Endodermal cell (in vitro differentiated cells): ENCODE measurements around the gene ITGA11. TPM values are rescaled to one million over a fixed set of nuclear protein-coding genes. Genes with fewer than 3 reads are reported as not detected.

ENCODE experiments used
- DNase-seq: peaks from one replicate; pipeline ENCODE4 v3.0.0-alpha.2; 2017
- H3K27ac ChIP-seq: 2 replicates; pipeline ENCODE4 v1.5.1; 2013; ENCODE audit warnings: mild to moderate bottlenecking, low read depth, low read length, moderate library complexity
- H3K27me3 ChIP-seq: 2 replicates; pipeline ENCODE4 v1.6.1; 2013; ENCODE audit warnings: mild to moderate bottlenecking, low read length, moderate library complexity; ENCODE audit not compliant: insufficient read depth, control insufficient read depth, poor library complexity, severe bottlenecking
- H3K36me3 ChIP-seq: 2 replicates; pipeline ENCODE4 v1.7.0; 2013; ENCODE audit warnings: mild to moderate bottlenecking, low read length, moderate library complexity; ENCODE audit not compliant: control insufficient read depth, insufficient read depth
- H3K4me1 ChIP-seq: one replicate; pipeline ENCODE4 v1.7.0; 2013; ENCODE audit warnings: low read length; ENCODE audit not compliant: control insufficient read depth, insufficient read depth
- H3K4me3 ChIP-seq: 2 replicates; pipeline ENCODE4 v1.5.1; 2013; ENCODE audit warnings: mild to moderate bottlenecking, low read length, moderate library complexity
- H3K9ac ChIP-seq: 2 replicates; pipeline ENCODE4 v1.6.1; 2013; ENCODE audit warnings: mild to moderate bottlenecking, low read length, moderate library complexity; ENCODE audit not compliant: poor library complexity, severe bottlenecking; ENCODE audit errors: extremely low read depth
- H3K9me3 ChIP-seq: 2 replicates; pipeline ENCODE4 v1.6.1; 2013; ENCODE audit warnings: mild to moderate bottlenecking, low read length, moderate library complexity; ENCODE audit not compliant: control insufficient read depth
- H3K27ac Mint-ChIP-seq: 2 replicates; pipeline ENCODE4 v1.8.0; 2020; ENCODE audit warnings: mixed read lengths
- H3K27me3 Mint-ChIP-seq: 2 replicates; pipeline ENCODE4 v1.8.0; 2021; ENCODE audit warnings: mild to moderate bottlenecking, mixed read lengths; ENCODE audit not compliant: insufficient read depth
- H3K36me3 Mint-ChIP-seq: 2 replicates; pipeline ENCODE4 v1.8.0; 2020; ENCODE audit warnings: low read depth, mixed read lengths
- H3K4me1 Mint-ChIP-seq: 2 replicates; pipeline ENCODE4 v1.8.0; 2020; ENCODE audit warnings: mixed read lengths
- H3K4me3 Mint-ChIP-seq: 2 replicates; pipeline ENCODE4 v1.8.0; 2020; ENCODE audit warnings: mild to moderate bottlenecking, moderate library complexity, mixed read lengths
- H3K9me3 Mint-ChIP-seq: 2 replicates; pipeline ENCODE4 v1.8.0; 2020; ENCODE audit warnings: mild to moderate bottlenecking, mixed read lengths
- WGBS, 2 experiments: methylation state at CpG; one replicate each; pipeline versions ENCODE4 v1.1.5 to v1.1.7; 2013; ENCODE audit warnings: missing lambda C conversion rate in 2 of 2, mixed read lengths in 1 of 2; ENCODE audit not compliant: insufficient coverage in 1 of 2, insufficient read length in 1 of 2; 5-methylcytosine and 5-hydroxymethylcytosine counted together
- total RNA-seq, 2 donors: library from RNA; stranded (reverse); fragmentation: NEBNext Ultra II Directional in 1 of 2; extraction: Animal tissue kit (Norgen Biotek cat#: 25700) in 1 of 2; gene quantifications; 2 replicates in 1 of 2; 3 replicates in 1 of 2; pipeline ENCODE4 v1.2.1, GENCODE V29; 2021
- TF ChIP-seq, protein P1 (sequence below): fragments of 200-600 bp; sonication (generic); conservative IDR thresholded peaks from 2 replicates; pipeline ENCODE4 v1.5.0; 2021; ENCODE audit warnings: antibody characterized with exemption, mild to moderate bottlenecking

The ITGA11 gene
- total RNA-seq, 2 donors from 2014 or later: 0.35 to 1.4 TPM

DNA sequence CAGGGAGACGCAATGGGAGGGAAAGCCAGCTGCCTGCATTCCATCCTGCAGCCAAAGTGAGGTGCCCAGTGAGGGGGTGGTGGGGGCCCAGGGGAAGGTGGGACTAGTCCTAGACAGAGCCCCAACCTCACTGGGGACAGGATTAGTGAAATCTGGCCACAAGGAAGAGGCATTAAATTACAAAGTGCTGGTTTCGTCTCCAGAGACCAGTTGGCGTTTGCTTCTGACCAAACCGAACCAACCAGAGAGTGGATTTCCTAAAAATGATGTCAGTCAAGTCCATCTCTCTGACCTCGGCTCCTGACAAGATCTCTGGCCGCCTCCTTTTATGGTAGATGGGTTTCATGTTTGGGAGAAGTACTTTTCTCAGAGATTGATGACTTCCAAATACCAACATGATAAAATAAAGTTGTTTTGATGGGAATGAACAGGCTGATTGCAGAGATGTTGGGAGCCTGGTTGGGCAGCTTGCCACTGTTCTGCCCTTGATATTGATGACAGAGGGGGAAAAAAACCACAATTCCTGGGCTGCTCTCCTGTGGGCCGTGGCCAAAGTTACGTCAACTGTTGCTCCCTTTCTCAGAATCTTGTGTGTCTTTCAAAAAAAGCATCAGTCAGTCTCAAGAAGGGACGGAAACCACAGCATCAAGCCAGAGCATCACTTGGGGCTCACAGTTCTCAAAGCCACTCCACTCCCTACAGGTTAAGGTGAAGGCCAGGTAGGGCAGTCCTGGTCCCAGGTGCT is 24.6 kb downstream of the ITGA11 start:
- Mint-ChIP-seq H3K27me3 (peaks cover 10% of the 10 kb centered on the region), H3K27ac (no peak overlapping the region), H3K4me1 (no peaks in the 10 kb centered on the region), H3K9me3 (no peaks in the 10 kb centered on the region), H3K4me3 (no peak overlapping the region), H3K36me3 (no peaks in the 10 kb centered on the region)
- H3K27me3 ChIP-seq: no peaks in the 10 kb centered on the region
- no peak overlapping the region for H3K4me3 ChIP-seq
- H3K9me3 ChIP-seq: no peaks in the 10 kb centered on the region
- peak; percentile 24 for DNase-seq
- WGBS, 2 experiments: 90 to 97% methylated on average over 6 to 9 of the region's 9 CpGs
- H3K4me1 ChIP-seq: no peaks in the 10 kb centered on the region
- H3K27ac ChIP-seq: no peak overlapping the region
- H3K36me3 ChIP-seq: no peaks in the 10 kb centered on the region
- no peak overlapping the region for H3K9ac ChIP-seq
- TF ChIP-seq, protein P1, sequence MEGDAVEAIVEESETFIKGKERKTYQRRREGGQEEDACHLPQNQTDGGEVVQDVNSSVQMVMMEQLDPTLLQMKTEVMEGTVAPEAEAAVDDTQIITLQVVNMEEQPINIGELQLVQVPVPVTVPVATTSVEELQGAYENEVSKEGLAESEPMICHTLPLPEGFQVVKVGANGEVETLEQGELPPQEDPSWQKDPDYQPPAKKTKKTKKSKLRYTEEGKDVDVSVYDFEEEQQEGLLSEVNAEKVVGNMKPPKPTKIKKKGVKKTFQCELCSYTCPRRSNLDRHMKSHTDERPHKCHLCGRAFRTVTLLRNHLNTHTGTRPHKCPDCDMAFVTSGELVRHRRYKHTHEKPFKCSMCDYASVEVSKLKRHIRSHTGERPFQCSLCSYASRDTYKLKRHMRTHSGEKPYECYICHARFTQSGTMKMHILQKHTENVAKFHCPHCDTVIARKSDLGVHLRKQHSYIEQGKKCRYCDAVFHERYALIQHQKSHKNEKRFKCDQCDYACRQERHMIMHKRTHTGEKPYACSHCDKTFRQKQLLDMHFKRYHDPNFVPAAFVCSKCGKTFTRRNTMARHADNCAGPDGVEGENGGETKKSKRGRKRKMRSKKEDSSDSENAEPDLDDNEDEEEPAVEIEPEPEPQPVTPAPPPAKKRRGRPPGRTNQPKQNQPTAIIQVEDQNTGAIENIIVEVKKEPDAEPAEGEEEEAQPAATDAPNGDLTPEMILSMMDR: no peak

- TF ChIP-seq, protein P1: no peak
- Histone ChIP-seq H3K4me3 (no peak overlapping the region), H3K4me1 (no peaks in the 10 kb centered on the region), H3K27ac (no peak overlapping the region), H3K9ac (no peak overlapping the region), H3K36me3 (no peaks in the 10 kb centered on the region), H3K27me3 (no peaks in the 10 kb centered on the region), H3K9me3 (no peaks in the 10 kb centered on the region)
- Mint-ChIP-seq H3K27me3 (peaks cover 10% of the 10 kb centered on the region), H3K4me3 (no peak overlapping the region), H3K9me3 (no peaks in the 10 kb centered on the region), H3K4me1 (no peaks in the 10 kb centered on the region), H3K36me3 (no peaks in the 10 kb centered on the region), H3K27ac (no peak overlapping the region)
- 76 to 85% methylated on average over 5 to 13 of the region's 13 CpGs for WGBS, 2 experiments
- DNase-seq: peak; percentile 29
Measured at GRCh38 chr15:68405378-68406250, 26.3 kb downstream of the ITGA11 start.

DNA sequence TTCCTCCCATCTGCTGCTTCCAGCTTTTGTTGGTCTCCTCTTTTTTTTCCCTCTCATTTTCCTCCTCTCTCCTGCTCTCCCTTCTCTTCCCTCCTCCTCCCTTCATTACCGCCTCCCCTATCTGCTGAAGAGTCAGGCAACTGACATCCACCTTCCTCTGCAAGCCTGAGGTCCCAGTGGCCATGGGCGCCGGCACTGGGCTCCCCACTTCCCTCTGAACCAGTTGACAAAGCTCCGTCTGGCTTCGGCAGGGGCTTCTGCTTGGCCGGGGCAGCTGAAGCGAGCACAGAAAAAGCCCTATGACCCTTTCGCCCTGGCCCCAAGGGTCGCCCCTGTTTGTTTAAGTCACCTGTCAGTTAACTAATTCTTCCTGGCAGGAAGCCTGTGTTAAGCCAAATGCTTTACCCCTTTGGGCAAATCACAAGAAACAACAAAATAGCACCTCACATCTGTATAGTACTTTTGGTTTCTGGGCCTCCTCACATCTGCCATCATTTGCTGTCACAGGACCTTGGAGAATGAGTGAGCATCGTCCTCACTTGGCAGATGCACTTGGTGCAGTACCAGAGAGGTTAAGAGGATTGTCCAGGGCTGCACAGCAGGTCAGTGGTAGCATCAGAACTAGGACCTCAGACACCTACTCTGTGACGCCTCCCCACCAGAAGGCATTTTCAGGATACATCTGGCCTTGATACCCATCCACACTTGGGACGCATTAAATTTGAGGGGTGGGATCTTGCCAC is 27.7 kb downstream of the ITGA11 start:
- Mint-ChIP-seq H3K27ac (no peak overlapping the region), H3K27me3 (peaks cover 6% of the 10 kb centered on the region), H3K9me3 (no peaks in the 10 kb centered on the region), H3K4me3 (no peak overlapping the region), H3K4me1 (peaks cover 1% of the 10 kb centered on the region), H3K36me3 (no peaks in the 10 kb centered on the region)
- Histone ChIP-seq H3K4me3 (no peak overlapping the region), H3K36me3 (no peaks in the 10 kb centered on the region), H3K27ac (no peak overlapping the region), H3K4me1 (no peaks in the 10 kb centered on the region), H3K9me3 (peaks cover 3% of the 10 kb centered on the region), H3K27me3 (no peaks in the 10 kb centered on the region), H3K9ac (no peak overlapping the region)
- no peak for DNase-seq
- WGBS, 2 experiments: 89 to 95% methylated on average over 4 to 12 of the region's 12 CpGs
- TF ChIP-seq, protein P1: no peak
